Activated CD8-positive, alpha-beta T cell treated with anti-CD3 and anti-CD28 coated beads for 36 hours (primary cell): ENCODE measurements around the gene TMEM178B. TPM values are rescaled to one million over a fixed set of nuclear protein-coding genes. Genes with fewer than 3 reads are reported as not detected.

Source experiments
- ATAC-seq: fragments of 200-7000 bp; cut with Tn5 transposase; one replicate; pipeline ENCODE4 v1.10.0; 2021; ENCODE audit warnings: mild to moderate bottlenecking, moderate library complexity
- CTCF ChIA-PET: fragments of 350-600 bp; sonication (Branson Sonifier 250); formaldehyde crosslinking; loops from one replicate; lab custom pipeline; 2021; ENCODE audit warnings: antibody characterized with exemption; lab: Charles Lee
- POLR2A ChIA-PET: fragments of 350-600 bp; sonication (Branson Sonifier 250); formaldehyde crosslinking; loops from one replicate; lab custom pipeline; 2021; ENCODE audit warnings: antibody characterized with exemption; lab: Charles Lee
- DNase-seq: peaks from one replicate; pipeline ENCODE4 v3.0.0-alpha.2; 2020
- H3K27ac Mint-ChIP-seq: one replicate; pipeline ENCODE4 v1.8.0; 2021; ENCODE audit warnings: mild to moderate bottlenecking, mixed read lengths
- H3K27me3 Mint-ChIP-seq: one replicate; pipeline ENCODE4 v1.8.0; 2021; ENCODE audit warnings: mixed read lengths
- H3K36me3 Mint-ChIP-seq: one replicate; pipeline ENCODE4 v1.8.0; 2021; ENCODE audit warnings: low read depth, mixed read lengths
- H3K4me1 Mint-ChIP-seq: one replicate; pipeline ENCODE4 v1.8.0; 2021; ENCODE audit warnings: low read depth, mixed read lengths
- H3K4me3 Mint-ChIP-seq: one replicate; pipeline ENCODE4 v1.8.0; 2021; ENCODE audit warnings: mild to moderate bottlenecking, moderate library complexity, mixed read lengths
- H3K9me3 Mint-ChIP-seq: one replicate; pipeline ENCODE4 v1.8.0; 2021; ENCODE audit warnings: mixed read lengths
- intact Hi-C: fragments of 100-400 bp; cut with micrococcal nuclease; formaldehyde crosslinking; loops from one replicate; pipeline ENCODE4 v1.10.0; 2022
- total RNA-seq, 2 experiments: library from RNA; stranded (reverse); gene quantifications; one replicate each; pipeline ENCODE4 v1.2.3, GENCODE V29; 2021
- TF ChIP-seq, protein P1 (sequence below): fragments of 200-600 bp; IDR thresholded peaks from one replicate; pipeline ENCODE4 v1.8.0; 2022; ENCODE audit warnings: antibody characterized with exemption, mild to moderate bottlenecking

TMEM178B gene
- total RNA-seq, 2 experiments from 2014 or later = 0.34 to 1.1 TPM

GRCh38 chr7:141268614-141269013 lies 194.8 kb downstream of the TMEM178B start:
- DNase-seq = no peak
- ChIA-PET POLR2A (no interaction called here), CTCF (no interaction called here)
- intact Hi-C loops = no loop called here
- H3K4me1 Mint-ChIP-seq = peaks cover 1% of the 10 kb centered on the region
- no peak overlapping the region for H3K27ac Mint-ChIP-seq
- peaks cover 3% of the 10 kb centered on the region for H3K27me3 Mint-ChIP-seq
- H3K9me3 Mint-ChIP-seq = no peaks in the 10 kb centered on the region
- TF ChIP-seq, protein P1, sequence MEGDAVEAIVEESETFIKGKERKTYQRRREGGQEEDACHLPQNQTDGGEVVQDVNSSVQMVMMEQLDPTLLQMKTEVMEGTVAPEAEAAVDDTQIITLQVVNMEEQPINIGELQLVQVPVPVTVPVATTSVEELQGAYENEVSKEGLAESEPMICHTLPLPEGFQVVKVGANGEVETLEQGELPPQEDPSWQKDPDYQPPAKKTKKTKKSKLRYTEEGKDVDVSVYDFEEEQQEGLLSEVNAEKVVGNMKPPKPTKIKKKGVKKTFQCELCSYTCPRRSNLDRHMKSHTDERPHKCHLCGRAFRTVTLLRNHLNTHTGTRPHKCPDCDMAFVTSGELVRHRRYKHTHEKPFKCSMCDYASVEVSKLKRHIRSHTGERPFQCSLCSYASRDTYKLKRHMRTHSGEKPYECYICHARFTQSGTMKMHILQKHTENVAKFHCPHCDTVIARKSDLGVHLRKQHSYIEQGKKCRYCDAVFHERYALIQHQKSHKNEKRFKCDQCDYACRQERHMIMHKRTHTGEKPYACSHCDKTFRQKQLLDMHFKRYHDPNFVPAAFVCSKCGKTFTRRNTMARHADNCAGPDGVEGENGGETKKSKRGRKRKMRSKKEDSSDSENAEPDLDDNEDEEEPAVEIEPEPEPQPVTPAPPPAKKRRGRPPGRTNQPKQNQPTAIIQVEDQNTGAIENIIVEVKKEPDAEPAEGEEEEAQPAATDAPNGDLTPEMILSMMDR = no peak
- no peak overlapping the region for H3K4me3 Mint-ChIP-seq
- no peak for ATAC-seq
- H3K36me3 Mint-ChIP-seq = no peaks in the 10 kb centered on the region

DNA sequence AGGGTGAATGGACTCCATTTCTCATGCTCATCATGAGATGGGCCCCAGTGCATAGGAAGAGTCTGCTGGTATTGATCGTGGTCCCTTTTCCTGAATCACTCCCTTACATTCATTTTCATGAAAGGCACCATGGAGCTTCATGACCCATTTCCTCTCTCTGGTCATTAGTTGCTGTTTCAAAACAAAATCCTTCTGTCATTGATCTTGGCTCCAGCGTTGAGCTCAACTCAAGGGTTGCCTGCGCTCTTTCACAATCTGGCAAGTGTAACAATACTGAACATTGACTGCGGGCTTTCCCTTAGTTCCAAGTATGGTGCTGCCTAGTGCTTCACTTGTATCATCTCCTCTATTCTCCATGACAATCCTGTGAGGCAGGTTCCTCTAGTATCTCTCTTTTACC lies 197.6 kb downstream of the TMEM178B start:
- H3K4me1 Mint-ChIP-seq = no peaks in the 10 kb centered on the region
- POLR2A ChIA-PET = no interaction called here

DNA sequence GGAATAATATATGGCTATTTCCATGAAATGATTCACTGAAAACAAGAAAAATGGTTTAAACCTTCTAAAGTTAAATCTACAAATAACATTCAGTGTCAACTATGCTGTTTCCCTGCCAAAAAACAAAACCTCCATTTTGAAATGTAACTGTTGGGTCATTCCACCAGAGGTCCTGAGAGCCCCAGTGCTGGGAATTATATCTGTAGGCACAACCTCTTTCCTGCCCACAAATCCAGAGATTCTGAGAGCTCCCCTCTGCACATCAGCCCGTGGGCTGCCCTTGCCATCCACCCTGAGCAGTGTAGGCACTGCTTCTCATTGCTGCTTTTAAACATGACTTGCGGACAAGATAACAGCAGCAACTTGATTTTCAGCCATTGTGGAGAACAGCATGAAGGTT lies 198.6 kb downstream of the TMEM178B start:
- DNase-seq (no peak), ATAC-seq (no peak)
- no peaks in the 10 kb centered on the region for H3K27me3 Mint-ChIP-seq
- POLR2A ChIA-PET = no interaction called here
- TF ChIP-seq, protein P1 = no peak
- CTCF ChIA-PET = no interaction called here
- H3K9me3 Mint-ChIP-seq = no peaks in the 10 kb centered on the region
- H3K27ac Mint-ChIP-seq = no peak overlapping the region
- H3K4me1 Mint-ChIP-seq = no peaks in the 10 kb centered on the region
- no peak overlapping the region for H3K4me3 Mint-ChIP-seq
- H3K36me3 Mint-ChIP-seq = no peaks in the 10 kb centered on the region
- intact Hi-C loops = no loop called here

More for the DNA sequence above, 197.6 kb downstream of the TMEM178B start:
- no peak for ATAC-seq
- CTCF ChIA-PET = no interaction called here
- no peak overlapping the region for H3K27ac Mint-ChIP-seq
- TF ChIP-seq, protein P1 = no peak
- no peak overlapping the region for H3K4me3 Mint-ChIP-seq
- H3K27me3 Mint-ChIP-seq = no peaks in the 10 kb centered on the region
- H3K36me3 Mint-ChIP-seq = no peaks in the 10 kb centered on the region
- H3K9me3 Mint-ChIP-seq = no peaks in the 10 kb centered on the region
- intact Hi-C loops = no loop called here
- no peak for DNase-seq

- CTCF ChIA-PET = interaction anchor here (1.1 kb wide), 1 partner anchor 8 kb away, joined by 3 read pairs; no protein-coding TSS in a partner anchor
Measured at GRCh38 chr7:141275350-141275749, 201.5 kb downstream of the TMEM178B start.

DNA sequence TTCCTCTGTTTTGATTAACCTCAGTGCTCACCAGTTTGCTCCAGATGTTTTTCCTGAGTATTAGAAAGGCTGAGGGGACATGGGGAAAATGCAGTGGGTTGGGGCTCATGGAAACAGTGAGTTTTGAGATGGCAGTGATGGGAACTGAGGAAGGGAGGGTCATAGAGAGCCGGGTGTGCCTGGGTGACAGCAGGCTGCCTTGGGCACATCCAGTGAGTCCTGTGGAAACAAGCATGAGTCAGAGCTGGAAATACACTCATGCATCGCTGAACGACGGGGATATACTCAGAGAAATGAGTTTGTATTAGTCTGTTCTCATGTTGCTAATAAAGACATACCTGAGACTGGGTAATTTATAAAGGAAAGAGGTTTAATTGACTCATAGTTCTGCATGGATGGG lies 202.2 kb downstream of the TMEM178B start:
- no peaks in the 10 kb centered on the region for H3K4me1 Mint-ChIP-seq
- ChIA-PET POLR2A (no interaction called here), CTCF (interaction anchor here (1.1 kb wide), 1 partner anchor 8 kb away, joined by 3 read pairs; no protein-coding TSS in a partner anchor)
- H3K9me3 Mint-ChIP-seq = no peaks in the 10 kb centered on the region
- TF ChIP-seq, protein P1 = no peak
- no peaks in the 10 kb centered on the region for H3K27me3 Mint-ChIP-seq
- H3K27ac Mint-ChIP-seq = no peak overlapping the region
- DNase-seq (no peak), ATAC-seq (no peak)
- intact Hi-C loops = no loop called here
- H3K36me3 Mint-ChIP-seq = no peaks in the 10 kb centered on the region
- no peak overlapping the region for H3K4me3 Mint-ChIP-seq

More at GRCh38 chr7:141275350-141275749, 201.5 kb downstream of the TMEM178B start:
- DNase-seq = no peak
- Mint-ChIP-seq H3K36me3 (no peaks in the 10 kb centered on the region), H3K4me1 (no peaks in the 10 kb centered on the region), H3K27me3 (no peaks in the 10 kb centered on the region), H3K4me3 (no peak overlapping the region), H3K27ac (no peak overlapping the region), H3K9me3 (no peaks in the 10 kb centered on the region)
- TF ChIP-seq, protein P1 = no peak
- ATAC-seq = no peak
- POLR2A ChIA-PET = no interaction called here
- intact Hi-C loops = no loop called here
